ENCODE measurements around the gene SLC12A8. TPM values are rescaled to one million over a fixed set of nuclear protein-coding genes. Genes with fewer than 3 reads are reported as not detected.

The SLC12A8 gene
- total RNA-seq, 1 donor from 2014 or later = 2.9 TPM

DNA sequence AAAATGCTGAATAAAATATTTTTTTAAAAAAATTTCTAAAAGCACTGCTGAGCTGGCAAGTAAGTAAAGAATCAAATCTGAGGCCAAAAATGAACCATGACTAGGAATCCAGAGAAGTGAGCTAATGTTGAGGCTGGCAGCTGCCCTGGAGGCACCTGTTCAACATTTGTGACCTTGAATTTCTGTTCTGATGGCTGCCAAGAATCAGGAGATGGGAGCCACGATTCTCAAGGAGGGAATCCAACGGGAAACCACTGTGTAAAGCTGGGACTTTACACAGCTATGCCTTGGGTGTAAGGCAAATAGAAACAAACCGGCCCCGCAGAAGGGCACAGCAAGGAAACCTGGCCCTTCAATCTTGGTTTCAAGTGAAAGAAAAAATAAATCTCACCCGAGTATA lies 179.4 kb downstream of the SLC12A8 start:
- H3K36me3 Mint-ChIP-seq (ENCODE audit: low read depth) = peaks cover 26% of the 10 kb centered on the region
- H3K27me3 Mint-ChIP-seq (ENCODE audit: low read depth) = peaks cover 2% of the 10 kb centered on the region
- H3K4me3 Mint-ChIP-seq = no peak overlapping the region
- H3K4me1 Mint-ChIP-seq = peaks cover 23% of the 10 kb centered on the region
- DNase-seq (ENCODE audit: low read depth, low spot score) = no peak
- H3K27ac Mint-ChIP-seq (ENCODE audit: unreplicated experiment) = peak overlapping the region; percentile 72
- TF ChIP-seq, protein P1, sequence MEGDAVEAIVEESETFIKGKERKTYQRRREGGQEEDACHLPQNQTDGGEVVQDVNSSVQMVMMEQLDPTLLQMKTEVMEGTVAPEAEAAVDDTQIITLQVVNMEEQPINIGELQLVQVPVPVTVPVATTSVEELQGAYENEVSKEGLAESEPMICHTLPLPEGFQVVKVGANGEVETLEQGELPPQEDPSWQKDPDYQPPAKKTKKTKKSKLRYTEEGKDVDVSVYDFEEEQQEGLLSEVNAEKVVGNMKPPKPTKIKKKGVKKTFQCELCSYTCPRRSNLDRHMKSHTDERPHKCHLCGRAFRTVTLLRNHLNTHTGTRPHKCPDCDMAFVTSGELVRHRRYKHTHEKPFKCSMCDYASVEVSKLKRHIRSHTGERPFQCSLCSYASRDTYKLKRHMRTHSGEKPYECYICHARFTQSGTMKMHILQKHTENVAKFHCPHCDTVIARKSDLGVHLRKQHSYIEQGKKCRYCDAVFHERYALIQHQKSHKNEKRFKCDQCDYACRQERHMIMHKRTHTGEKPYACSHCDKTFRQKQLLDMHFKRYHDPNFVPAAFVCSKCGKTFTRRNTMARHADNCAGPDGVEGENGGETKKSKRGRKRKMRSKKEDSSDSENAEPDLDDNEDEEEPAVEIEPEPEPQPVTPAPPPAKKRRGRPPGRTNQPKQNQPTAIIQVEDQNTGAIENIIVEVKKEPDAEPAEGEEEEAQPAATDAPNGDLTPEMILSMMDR (conservative IDR thresholded peaks at IDR 0.05) = no peak
- peaks cover 12% of the 10 kb centered on the region for H3K9me3 Mint-ChIP-seq

- DNase-seq (ENCODE audit: low read depth, low spot score) = no peak
- peak overlapping the region; percentile 41 for H3K4me3 Mint-ChIP-seq
- TF ChIP-seq, protein P1 (conservative IDR thresholded peaks at IDR 0.05) = no peak
- peaks cover 2% of the 10 kb centered on the region for H3K27me3 Mint-ChIP-seq (ENCODE audit: low read depth)
- peak overlapping the region; percentile 5 for H3K27ac Mint-ChIP-seq (ENCODE audit: unreplicated experiment)
- peaks cover 23% of the 10 kb centered on the region for H3K4me1 Mint-ChIP-seq
- H3K9me3 Mint-ChIP-seq = peaks cover 12% of the 10 kb centered on the region
- H3K36me3 Mint-ChIP-seq (ENCODE audit: low read depth) = peaks cover 27% of the 10 kb centered on the region
These were observed 179.9 kb downstream of the SLC12A8 start for GRCh38 chr3:125032683-125033082.

Small RNA genes lying within 50 kb of the gene (microRNA-seq; reads per million reads assigned to microRNA genes)
- not detected for gene MIR5092

Other genes with a start within 250 kb of the SLC12A8 start
- gene HEG1, start 156.8 kb downstream of the SLC12A8 start, total RNA-seq = 32.0 and 33.8 TPM in 2 replicates
- gene ZNF148, start 162.6 kb upstream of the SLC12A8 start, total RNA-seq = 38.1 and 38.3 TPM in 2 replicates